ENCODE measurements around the gene SLC12A5.

DNA sequence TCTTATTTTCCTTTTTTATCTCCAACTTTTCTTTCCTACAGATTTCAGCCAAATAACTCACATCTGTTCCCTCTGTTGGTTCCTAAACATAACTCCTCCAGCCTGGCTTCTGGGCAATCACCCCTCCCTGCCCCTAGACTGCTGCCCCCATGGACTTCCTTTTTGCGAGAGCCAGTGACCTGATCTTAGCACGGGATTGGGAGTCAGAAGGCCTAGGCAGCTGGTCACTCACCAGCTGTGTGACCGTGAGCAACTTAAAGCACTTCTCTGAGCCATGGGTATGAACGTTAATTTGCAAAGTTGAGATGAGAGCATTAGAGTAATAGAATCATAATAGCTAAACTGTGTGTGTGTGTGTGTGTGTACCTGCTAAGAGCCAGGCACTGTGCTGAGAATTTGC lies 24.8 kb upstream of the SLC12A5 start:
- TF ChIP-seq, protein P1, sequence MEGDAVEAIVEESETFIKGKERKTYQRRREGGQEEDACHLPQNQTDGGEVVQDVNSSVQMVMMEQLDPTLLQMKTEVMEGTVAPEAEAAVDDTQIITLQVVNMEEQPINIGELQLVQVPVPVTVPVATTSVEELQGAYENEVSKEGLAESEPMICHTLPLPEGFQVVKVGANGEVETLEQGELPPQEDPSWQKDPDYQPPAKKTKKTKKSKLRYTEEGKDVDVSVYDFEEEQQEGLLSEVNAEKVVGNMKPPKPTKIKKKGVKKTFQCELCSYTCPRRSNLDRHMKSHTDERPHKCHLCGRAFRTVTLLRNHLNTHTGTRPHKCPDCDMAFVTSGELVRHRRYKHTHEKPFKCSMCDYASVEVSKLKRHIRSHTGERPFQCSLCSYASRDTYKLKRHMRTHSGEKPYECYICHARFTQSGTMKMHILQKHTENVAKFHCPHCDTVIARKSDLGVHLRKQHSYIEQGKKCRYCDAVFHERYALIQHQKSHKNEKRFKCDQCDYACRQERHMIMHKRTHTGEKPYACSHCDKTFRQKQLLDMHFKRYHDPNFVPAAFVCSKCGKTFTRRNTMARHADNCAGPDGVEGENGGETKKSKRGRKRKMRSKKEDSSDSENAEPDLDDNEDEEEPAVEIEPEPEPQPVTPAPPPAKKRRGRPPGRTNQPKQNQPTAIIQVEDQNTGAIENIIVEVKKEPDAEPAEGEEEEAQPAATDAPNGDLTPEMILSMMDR (IDR thresholded peaks at IDR 0.05) = no peak
- no peak for TF ChIP-seq POLR2A (IDR thresholded peaks at IDR 0.05)

Measured in Peyer's patch (tissue), 4 donors.